Astrocyte of the spinal cord (primary cell): Measurements from ENCODE around the gene UNC79.

Source experiments
- DNase-seq: peaks from one replicate; pipeline ENCODE4 v3.0.0; 2011; ENCODE audit warnings: low read depth, low spot score
- H3K4me3 ChIP-seq: 2 replicates; pipeline ENCODE4 v1.5.1; 2011; ENCODE audit warnings: low read depth, mild to moderate bottlenecking, low read length, moderate library complexity
- in situ Hi-C: cut with HindIII; loops from 2 replicates; pipeline ENCODE4 v1.10.0; 2017; ENCODE audit warnings: low sequenced_read_pairs
- TF ChIP-seq, protein P1 (sequence below): IDR thresholded peaks from 2 replicates; pipeline ENCODE4 v1.5.1; 2012; ENCODE audit warnings: low read depth, mild to moderate bottlenecking, low read length, inconsistent platforms

Gene UNC79

GRCh38 chr14:93743270-93744060, 312.7 kb downstream of the UNC79 start:
- TF ChIP-seq, protein P1, sequence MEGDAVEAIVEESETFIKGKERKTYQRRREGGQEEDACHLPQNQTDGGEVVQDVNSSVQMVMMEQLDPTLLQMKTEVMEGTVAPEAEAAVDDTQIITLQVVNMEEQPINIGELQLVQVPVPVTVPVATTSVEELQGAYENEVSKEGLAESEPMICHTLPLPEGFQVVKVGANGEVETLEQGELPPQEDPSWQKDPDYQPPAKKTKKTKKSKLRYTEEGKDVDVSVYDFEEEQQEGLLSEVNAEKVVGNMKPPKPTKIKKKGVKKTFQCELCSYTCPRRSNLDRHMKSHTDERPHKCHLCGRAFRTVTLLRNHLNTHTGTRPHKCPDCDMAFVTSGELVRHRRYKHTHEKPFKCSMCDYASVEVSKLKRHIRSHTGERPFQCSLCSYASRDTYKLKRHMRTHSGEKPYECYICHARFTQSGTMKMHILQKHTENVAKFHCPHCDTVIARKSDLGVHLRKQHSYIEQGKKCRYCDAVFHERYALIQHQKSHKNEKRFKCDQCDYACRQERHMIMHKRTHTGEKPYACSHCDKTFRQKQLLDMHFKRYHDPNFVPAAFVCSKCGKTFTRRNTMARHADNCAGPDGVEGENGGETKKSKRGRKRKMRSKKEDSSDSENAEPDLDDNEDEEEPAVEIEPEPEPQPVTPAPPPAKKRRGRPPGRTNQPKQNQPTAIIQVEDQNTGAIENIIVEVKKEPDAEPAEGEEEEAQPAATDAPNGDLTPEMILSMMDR: no peak

GRCh38 chr14:93744176-93744575, 313.4 kb downstream of the UNC79 start:
- TF ChIP-seq, protein P1: no peak
- DNase-seq: no peak
- H3K4me3 ChIP-seq: no peak overlapping the region
- in situ Hi-C loops: no loop called here

More at GRCh38 chr14:93743270-93744060, 312.7 kb downstream of the UNC79 start:
- no peak for DNase-seq
- no peak overlapping the region for H3K4me3 ChIP-seq
- in situ Hi-C loops: no loop called here

DNA sequence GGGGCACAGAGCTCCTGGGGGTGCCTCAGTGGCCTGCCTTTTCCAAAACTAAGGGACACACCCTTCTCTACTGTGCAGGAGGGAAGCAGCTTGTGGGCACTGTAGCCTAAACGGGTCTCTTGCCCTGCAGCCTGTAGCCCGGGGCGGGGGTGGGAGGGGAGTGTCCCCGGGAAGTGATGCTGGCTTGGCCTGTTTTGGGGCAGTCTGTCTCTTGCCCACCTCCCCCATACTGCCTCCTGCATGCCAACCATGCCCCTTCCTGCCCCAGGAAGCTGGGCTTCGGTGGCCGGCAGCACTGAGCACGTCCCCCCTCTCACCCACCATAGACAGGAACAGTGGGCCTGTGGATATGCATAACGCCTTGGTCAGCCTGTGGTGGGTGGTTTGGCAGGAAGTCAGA, 314.1 kb downstream of the UNC79 start:
- DNase-seq: no peak
- in situ Hi-C loops: no loop called here
- H3K4me3 ChIP-seq: no peak overlapping the region
- TF ChIP-seq, protein P1: no peak

GRCh38 chr14:93745603-93746273, 315.0 kb downstream of the UNC79 start:
- H3K4me3 ChIP-seq: no peak overlapping the region
- TF ChIP-seq, protein P1: no peak
- in situ Hi-C loops: no loop called here
- DNase-seq: no peak

DNA sequence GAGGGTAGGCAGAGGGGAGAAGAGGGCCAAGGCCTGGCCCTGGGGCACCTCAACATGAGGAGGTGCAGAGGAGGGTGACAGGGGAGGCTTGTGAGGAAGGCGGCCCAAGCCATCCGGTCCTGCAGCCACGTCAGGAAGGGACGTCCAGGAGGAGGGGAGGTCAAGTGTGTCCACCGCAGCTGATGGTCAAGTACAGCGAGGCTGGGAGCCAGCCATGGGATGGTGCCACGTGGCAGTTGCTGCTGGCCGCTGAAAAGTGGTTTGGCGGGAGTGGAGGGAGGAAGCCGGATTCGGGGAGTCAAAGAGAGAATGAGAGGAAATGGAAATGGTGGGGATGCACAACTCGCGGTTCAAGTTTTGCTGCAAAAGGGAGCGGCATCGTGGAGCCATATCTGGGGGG, 316.4 kb downstream of the UNC79 start:
- H3K4me3 ChIP-seq: no peak overlapping the region
- TF ChIP-seq, protein P1: no peak
- in situ Hi-C loops: no loop called here
- DNase-seq: no peak

DNA sequence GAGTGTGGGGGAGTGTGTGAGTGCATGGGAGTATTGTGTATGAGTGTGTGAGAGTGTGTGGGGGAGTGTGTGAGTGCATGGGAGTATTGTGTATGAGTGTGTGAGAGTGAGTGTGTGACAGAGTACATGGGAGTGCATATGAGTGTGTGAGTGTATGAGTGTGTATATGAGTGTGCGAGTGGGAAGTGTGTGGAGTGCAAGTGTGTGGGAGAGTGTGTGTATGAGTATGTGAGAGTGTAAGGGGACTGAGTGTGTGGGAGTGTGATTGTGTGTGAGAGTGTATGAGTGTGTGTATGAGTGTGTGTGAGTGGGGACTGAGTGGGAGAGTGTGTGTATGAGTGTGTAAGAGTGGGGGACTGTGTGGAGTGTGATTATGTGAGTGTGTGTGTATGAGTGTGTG, 316.8 kb downstream of the UNC79 start:
- DNase-seq: no peak
- TF ChIP-seq, protein P1: no peak
- H3K4me3 ChIP-seq: no peak overlapping the region
- in situ Hi-C loops: no loop called here
